ENCODE data around the gene KANSL3.

The KANSL3 gene

DNA sequence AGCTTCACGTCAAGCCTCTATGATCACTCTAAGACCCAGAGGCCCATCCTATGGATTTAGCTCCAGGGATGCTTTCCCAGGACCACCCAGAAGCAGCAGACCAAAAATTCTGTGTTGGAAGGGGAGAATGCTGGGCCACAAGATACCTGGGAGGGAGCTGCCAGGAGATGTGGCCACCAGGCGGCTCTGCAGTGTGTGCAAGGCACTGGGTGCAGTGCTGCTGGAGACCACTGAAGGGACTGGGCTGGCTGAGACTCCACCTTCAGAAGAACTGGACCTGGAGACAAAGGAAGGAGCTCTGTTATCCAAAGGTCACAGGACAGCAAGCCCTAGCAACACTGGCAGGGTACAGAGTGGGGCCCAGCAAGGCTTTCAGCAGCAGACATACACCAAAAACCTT, 34.0 kb downstream of the KANSL3 start:
- no peak for DNase-seq (ENCODE audit: low read depth in 2 of 2)

DNA sequence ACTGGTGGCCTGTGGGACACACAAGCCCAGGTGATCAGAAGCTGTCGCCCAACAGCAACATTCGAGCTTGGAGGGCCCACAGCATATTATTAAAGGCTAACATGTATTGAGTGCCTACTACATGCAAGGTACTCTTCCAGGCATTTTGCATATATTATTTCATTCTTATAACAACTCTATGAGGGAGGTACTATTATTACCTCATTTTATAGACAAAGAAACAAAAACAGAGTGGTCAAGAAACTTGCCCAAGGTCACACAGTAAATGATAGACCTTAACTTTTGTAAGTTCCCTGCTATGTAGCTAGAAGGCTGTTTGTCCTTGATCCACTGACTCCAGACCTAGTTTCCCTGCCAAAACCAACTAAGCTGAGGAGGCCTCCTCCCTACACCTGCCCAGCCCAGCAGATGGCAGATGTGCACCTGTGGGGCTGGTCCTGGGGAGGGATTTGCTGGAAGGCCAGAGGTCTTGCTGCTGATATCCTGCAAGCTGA, 35.7 kb downstream of the KANSL3 start:
- no peak for DNase-seq (ENCODE audit: low read depth in 2 of 2)

DNA sequence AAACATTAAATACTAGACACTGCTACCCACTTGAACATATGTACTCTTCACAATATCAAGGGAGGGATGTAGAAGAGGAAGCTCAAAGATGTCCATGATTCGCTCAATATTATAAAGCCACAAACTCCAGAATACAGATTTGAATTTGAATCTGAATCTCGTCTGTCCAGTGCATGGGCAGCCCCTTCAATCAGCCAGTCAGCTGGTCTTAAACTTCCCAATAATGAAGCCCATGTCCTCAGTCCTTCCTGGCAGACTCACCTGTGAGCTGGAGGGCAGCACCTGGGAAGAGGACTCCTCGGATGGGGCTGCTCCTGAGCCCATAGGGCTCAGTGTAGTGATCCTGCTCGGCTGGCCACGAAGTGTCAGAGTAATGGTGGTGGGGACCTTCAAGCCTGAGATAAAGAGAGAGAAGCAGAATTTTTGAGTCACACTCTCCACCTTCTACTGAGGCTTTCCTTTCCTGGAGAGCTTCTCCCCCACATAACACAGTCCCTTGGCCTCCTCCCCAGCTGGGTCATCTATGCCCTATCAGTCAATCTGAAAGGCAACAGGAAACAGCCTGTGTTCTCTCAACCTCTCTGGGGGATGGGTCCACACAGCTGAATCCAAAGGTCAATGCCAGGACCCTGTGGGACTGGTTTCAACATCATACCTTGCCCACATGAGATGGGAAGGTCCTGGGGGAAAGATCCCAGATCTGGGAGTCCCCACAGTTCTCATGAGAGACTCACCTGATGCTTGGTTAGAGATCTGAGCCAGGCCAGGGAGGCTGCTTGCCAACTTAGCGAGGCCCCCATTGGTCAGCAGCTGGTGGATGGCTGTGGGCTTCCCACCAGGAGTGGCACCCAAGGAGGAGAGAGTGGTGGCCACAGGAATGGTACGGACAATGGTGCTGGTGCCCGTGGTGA, 36.5 kb downstream of the KANSL3 start:
- no peak for DNase-seq (ENCODE audit: low read depth in 2 of 2)

DNA sequence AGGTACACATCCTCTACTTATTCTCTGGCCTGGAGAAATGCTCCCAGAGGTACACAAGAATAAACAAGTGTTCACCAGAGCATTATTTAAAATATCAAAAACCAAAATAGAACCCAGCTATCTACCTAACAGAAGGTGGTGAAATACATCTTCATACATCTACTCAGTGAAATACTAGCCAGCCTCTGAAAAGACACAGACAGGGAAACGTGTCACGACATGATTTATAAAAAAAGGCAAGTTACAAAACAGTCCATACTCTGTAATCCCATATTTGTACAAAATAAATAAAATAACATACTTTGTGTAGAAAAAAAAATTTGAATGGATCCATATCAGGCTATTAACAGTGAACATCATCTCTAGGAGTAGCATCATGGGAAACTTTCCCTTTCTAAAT, 38.2 kb downstream of the KANSL3 start:
- DNase-seq (ENCODE audit: low read depth in 2 of 2), result no peak

DNA sequence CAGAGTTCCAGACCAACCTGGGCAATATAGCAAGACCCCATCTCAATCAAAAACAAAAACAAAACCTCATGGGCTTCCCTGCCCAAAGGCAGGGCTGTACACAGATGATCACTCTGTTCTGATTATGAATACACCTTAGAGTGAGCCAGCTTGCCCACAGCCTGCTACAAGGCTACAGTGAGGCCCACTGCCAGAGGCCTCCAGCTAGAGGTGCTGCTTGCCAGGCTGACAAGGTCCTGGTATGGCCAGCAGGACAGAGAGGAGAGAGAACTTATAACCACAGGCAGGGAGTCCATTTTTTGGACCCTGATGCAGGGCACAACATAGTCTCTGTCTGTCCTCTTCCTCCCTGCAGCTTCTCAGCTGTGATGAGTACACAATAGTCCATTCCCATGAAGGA, 41.5 kb downstream of the KANSL3 start:
- DNase-seq (ENCODE audit: low read depth in 2 of 2), result no peak

DNA sequence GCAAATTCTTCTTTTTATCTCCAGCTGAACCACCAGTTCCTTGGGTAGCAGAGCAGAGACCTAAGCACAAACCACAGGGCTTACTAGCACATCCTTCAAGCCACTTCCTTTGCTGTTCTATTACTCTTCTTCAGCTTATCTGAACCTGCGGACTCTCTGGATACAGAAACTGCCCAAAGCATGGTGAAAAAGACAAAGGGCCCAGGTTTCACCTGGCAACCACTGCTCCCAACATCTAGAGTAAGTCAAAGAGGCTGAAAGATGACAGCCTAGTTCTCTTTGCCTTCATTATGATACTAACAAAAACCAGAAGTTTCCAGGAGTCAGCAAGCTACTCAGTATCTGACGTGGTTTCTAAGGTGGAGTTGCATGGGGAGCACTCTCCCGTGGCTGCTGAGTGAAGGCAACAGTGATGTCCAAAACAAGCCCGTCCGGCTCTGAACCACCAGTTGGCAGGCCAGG, 43.4 kb downstream of the KANSL3 start:
- DNase-seq (ENCODE audit: low read depth in 2 of 2), result no peak

DNA sequence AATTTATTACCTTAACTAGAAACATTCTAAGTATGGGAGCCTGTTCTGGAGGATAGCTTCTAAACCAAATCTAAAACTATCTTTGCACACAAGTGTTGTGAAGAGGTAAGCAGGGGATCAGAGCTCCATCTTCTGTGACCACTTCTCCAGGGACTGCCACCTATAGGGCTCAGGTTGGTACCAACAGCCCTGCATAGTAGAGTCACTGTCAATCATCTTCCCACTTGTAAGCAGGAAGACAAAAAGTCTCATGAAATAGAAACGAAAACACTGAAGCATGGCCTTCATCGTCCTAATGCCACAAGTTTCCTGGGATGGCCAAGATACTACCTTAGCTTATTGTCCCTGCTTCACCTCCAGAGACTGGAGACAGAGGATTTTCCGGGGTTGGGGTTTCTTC, 43.8 kb downstream of the KANSL3 start:
- no peak for DNase-seq (ENCODE audit: low read depth in 2 of 2)

DNA sequence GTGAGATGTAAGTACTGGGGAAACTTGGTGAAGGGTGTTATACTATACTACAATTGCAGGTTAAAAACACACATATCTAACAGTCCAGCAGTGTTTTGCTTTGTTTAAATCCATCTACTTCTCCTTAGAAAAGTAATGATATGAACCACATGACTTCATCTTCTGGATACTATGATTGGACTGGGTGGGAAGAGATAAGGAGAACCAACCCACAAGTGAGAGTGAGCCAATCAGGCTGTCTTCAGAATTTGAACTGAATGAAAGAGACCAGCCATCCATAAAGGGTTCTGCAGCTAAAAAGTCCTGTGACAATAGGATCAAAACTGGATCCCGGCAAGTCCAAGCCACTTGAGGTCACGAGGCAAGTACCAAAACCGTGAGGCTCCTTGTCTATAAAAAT, 46.6 kb downstream of the KANSL3 start:
- no peak for DNase-seq (ENCODE audit: low read depth in 2 of 2)

DNA sequence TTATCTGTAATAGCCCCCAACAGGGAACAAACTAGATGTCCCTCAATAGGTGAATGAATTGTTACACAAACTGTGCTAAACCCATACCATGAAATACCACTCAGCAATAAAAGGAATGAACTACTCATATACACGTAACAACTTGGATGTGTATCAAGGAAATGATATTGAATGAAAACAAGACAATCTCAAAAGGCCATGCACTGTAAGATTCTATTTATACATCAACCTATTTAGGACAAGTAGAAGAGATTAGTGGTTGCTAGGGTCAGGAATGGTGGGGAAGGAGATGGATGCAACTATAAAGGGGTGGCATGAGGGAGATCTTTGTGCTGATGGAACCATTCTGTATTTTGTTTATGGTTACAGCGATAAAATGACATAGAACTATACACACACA, 47.1 kb downstream of the KANSL3 start:
- no peak for DNase-seq (ENCODE audit: low read depth in 2 of 2)

DNA sequence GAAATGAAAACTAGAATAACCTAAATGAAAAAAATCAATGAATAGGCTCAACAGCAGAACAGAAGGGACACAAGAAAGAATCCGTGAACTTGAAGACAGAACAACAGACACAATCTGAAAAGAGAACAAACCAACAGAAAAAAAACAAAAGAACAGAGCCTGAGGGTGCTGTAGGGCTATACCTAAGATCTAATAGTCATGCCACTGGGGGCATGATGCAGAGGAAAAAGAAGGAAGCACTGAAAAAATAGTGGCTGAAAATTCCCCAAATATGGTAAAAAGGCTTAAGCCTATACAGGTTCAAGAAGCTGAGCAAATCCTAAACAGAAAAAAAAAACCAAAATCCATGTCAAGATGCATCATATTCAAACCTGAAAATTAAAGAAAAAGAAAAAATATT, 50.3 kb downstream of the KANSL3 start:
- DNase-seq (ENCODE audit: low read depth in 2 of 2), result no peak

DNA sequence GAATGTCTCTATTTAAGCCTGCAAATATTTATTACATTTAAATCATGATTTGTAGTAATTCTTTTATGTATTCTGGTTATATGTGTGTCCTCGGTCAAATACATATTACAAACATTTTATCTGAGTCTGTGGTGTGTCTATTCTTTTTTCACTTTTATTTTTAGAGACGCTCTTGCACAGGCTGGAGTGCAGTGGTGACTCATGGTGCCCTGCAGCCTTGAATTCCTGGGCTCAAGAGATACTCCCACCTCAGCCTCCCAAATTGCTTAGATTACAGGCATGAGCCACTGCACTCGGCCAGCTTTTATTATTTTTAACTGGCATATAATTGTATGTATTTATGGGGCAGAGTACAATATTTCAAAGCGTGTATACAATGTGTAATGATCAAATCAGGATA, 54.1 kb downstream of the KANSL3 start:
- no peak for DNase-seq (ENCODE audit: low read depth in 2 of 2)

DNA sequence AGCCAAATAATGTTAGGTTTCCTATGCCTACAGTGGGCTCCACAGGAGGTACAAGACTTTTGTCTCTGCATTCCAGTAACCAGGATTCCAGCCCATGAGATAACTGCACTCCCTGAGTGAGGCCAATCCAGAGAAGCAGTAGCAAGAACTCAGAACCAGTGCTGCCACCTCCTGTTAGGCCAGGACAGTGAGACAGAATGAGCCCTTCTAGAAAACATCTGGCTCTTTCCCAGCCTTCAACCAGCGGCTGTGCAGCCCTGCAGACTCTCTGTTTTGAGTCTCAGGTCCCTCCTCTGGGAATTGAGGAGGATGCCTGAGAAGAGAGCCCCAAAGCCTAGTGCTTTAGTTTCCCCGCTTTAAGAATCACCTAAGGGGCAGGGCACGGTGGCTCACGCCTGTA, 57.3 kb downstream of the KANSL3 start:
- no peak for DNase-seq (ENCODE audit: low read depth in 2 of 2)

DNA sequence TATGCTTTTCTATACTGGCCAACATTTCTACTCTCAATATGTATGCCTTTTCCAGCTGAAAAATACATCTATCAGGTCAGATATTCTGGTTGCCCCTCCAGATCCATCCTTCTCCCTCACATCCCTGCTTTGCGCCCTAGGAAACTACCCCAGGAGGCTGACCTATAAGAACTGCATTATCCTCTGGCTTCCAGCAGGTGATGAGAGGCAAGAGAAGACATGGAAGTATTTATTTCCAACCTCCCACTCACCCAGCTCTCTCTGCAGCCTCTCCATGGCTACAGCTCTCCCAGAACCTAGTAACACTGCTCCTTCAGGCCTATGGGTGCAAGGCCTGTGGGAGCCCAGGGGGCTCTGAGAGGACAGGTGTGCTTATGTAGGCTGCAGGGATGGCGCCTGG, 58.7 kb downstream of the KANSL3 start:
- no peak for DNase-seq (ENCODE audit: low read depth in 2 of 2)

DNA sequence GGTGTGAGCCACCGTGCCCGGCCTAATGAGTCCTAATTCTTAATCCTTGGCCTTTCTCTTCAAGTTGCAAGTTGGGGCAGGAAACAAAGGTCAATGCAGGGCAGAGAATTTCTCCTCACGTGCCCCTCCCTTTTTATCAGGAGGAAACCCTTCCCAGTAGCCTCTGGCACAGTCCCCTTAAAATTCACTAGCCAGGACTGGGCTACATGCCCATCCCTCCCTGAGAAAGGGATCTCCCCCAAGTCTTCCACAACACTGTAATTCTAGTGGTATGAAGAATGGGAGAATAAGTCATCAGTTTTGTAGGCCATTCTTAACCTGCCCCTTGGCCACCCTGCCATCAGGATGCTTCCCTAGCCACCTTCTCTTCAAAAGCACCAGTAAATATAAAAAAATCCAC, 59.4 kb downstream of the KANSL3 start:
- DNase-seq (ENCODE audit: low read depth in 2 of 2), result no peak

DNA sequence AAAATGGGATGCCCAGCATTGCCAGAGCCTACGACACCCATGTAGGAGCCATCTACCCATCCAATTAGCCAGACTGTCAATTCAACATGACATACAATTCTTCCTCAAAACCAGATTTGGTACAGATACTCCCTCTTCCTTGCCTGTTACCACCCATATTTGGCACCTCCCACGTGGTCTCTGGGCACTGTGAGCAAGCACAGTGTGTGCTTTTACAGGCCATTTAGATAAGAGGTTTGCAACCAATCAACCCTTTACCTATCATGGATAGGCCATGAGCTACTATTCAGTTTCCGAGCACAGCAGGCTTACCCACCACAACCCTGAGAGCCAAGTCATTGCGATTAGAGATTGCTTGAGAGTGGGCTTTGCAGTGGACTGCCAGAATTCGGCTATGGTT, 60.6 kb downstream of the KANSL3 start:
- no peak for DNase-seq (ENCODE audit: low read depth in 2 of 2)

DNA sequence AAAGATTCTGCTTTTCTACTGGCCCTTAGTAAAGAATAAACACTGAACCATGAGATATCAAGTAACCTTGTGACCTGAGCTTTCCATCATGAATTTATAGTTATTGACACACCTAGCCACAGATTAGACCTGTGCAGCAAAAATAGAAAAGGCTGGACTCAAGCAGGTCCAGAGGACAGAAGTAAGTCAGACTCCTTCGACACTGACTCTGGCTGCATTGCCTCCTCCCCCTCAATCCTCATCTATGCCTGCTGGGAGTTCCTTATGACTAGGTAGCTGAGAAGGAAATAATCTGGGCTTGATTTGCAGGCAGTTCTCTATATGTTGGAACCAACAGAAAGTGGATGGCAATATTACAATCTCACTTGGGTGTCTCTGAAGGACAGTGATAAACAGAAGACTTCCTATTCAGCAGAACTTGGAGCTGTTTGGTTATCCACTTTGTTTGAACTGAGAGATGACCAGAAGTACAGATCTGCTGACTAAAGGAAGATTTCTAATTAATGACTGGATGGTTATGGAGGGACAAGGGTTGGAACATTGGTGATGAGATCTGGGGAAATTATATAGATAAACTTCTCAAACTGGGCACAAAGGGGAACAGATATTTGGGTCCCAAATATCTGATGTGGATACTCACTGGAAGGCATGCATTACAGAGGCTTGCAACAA, 62.2 kb downstream of the KANSL3 start:
- DNase-seq (ENCODE audit: low read depth in 2 of 2), result no peak

DNA sequence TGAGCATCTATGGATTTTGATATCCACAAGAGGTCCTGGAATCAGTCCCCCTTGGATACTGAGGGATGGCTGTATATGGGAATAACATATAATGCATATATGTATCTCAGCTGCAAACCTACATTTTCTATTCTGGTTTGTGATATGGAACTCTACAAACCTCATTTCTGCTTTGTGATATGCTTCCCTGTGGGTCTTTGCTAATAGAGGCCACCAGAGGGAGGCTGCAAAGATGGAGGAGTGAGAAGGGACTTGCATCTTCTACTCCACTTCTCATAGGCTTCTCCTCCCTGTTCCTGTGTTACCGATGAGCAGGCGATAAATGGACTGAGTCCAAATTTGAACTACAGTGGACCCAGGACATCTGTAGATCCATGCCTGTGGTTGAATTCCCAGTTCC, 63.7 kb downstream of the KANSL3 start:
- no peak for DNase-seq (ENCODE audit: low read depth in 2 of 2)

DNA sequence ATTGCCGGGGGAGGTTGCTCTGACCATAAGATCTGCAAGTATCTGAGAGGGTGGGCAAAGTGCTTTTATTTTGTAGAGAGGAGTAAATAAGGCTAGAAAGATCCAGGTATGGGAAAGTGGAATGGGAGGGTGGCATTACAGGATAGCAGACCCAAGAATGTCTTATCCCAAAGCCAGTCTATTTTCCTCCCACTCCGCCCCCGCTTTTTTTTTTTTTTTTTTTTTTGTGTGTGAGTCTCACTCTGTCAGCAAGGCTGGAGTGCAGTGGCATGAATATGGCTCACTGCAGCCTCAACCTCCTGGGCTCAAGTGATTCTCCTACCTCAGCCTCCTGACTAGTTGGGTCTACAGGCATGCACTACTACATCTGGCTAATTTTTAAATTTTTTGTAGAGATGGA, 70.0 kb downstream of the KANSL3 start:
- no peak for DNase-seq (ENCODE audit: low read depth in 2 of 2)

DNA sequence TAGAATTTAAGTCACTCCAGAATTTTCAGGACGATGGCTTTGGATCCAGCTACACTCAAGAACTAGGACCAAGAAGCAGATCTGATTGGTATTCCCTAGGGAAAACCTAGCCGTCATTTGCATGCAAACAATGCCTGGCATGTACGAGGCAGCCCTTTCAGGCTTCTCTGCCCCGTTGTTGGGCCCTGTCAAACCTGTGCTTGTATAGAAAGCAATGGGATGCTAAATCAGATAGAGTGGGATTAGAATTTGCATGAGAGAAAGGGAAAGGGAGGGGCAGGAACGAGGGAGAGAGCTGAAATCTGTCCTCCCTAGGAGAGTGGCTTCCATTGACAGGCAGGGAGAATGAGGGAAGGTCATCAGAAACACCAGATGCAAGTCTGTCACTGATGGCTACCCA, 73.0 kb downstream of the KANSL3 start:
- DNase-seq (ENCODE audit: low read depth in 2 of 2), result no peak

DNA sequence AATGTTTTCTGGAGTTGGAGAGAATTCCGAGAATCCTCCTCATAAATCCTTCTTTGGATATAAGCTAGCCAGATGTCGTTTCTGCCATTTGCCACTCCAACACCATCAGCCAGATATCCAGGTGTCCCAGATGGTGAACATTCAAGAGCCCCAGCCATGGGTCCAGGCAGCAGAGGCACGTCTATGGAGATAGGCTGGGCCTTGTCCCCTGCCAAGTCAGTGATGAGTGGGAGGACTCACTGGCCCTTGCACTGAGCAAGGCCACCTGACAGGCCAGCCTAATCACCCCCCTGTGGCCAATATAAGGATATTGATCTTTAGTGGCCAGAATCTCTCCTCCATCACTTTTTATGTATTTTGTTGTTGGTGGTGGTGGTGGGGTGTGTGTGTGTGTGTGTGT, 73.5 kb downstream of the KANSL3 start:
- DNase-seq (ENCODE audit: low read depth in 2 of 2), result no peak

DNA sequence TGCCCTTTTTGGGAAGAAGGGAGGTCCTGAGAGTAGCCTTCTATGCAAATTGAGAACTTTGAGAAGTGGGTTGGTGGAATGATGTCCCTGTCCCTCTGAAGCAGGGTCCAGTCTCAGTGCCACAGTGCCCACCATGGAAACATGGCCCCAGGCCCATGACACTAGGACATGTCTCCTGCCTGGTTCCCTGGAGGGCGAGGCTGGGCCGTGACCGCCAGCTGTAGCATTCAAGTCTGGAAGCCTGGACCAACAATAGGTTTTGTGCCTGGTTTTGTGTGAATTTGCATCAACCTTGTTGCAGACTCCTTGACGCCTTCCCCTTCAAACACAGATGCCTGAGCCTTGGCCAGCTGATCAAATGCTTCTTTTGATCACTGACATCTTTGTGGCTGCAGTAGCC, 74.1 kb downstream of the KANSL3 start:
- no peak for DNase-seq (ENCODE audit: low read depth in 2 of 2)

DNA sequence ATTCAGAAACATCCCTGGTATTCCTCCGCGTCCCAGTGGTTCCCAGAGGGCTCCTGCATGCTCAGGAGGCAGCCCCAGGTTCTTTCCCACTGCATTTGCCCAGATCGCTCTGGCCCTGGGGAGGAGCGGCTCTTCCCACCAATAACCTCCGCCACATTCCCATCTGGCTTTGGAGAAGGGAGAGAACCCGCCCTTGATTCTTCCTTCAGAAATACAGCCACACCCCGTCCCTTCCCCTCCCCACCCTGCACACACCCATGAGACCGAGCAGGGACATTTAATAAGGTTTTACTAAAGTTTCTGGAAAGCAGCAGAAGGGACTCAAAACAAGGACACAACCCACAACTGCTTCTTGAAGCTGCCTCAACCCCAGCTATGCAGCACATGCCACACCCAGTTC, 79.6 kb downstream of the KANSL3 start:
- no peak for DNase-seq (ENCODE audit: low read depth in 2 of 2)

DNA sequence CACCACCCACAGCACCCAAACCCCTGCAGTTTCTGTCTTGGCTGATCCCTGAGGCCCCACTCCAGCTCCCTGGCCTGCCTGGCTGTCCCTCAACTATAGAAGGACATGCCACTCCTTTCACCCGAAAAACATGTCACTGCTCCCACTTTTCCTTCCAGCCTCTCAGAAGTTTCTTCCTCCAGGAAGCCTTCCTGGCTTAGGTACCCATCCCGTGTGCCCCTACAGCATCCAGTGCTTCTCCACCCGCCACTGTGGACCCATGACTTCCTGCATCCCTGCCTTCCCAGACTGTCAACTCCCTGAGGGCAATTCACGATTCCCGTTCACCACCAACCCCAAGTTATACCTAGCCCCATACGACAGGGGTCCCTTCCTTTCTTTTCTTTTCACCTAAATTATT, 80.1 kb downstream of the KANSL3 start:
- DNase-seq (ENCODE audit: low read depth in 2 of 2), result no peak
